CD4-positive, alpha-beta T cell (primary cell): ENCODE measurements around the gene SKAP1. TPM values are rescaled to one million over a fixed set of nuclear protein-coding genes. Genes with fewer than 3 reads are reported as not detected.
"Not testable (repeated sequence)": the region's sequence is repeated elsewhere in the genome, so short reads cannot be mapped to it uniquely, and the experiment has no call there.

Experiments
- ATAC-seq: fragments of 200-7000 bp; cut with Tn5 transposase; one replicate; pipeline ENCODE4 v1.10.0; 2022; ENCODE audit warnings: mild to moderate bottlenecking; ENCODE audit not compliant: poor library complexity
- CTCF ChIA-PET: fragments of 350-600 bp; sonication (Branson Sonifier 250); formaldehyde crosslinking; loops from one replicate; lab custom pipeline; 2021; ENCODE audit warnings: antibody characterized with exemption, inconsistent platforms; lab: Charles Lee
- POLR2A ChIA-PET: fragments of 350-600 bp; sonication (Branson Sonifier 250); formaldehyde crosslinking; loops from one replicate; lab custom pipeline; 2021; ENCODE audit warnings: antibody characterized with exemption, inconsistent platforms; lab: Charles Lee
- DNase-seq, 14 experiments: peaks; one replicate each; pipeline ENCODE4 v3.0.0-alpha.2; 2013 to 2020; ENCODE audit warnings: mixed read lengths in 2 of 14
- H3K27ac ChIP-seq, 2 donors: one replicate each; pipeline versions ENCODE4 v1.5.1 to v1.7.0; 2013; ENCODE audit warnings: low read length in 2 of 2, low read depth in 1 of 2, mild to moderate bottlenecking in 1 of 2
- H3K27me3 ChIP-seq, 2 experiments: 1 replicate in 1 of 2; 2 replicates in 1 of 2; pipeline versions ENCODE4 v1.6.1 to v1.7.0; 2013; ENCODE audit warnings: low read length in 2 of 2, control low read depth in 1 of 2, mild to moderate bottlenecking in 1 of 2, moderate library complexity in 1 of 2; ENCODE audit not compliant: insufficient read depth in 2 of 2, control insufficient read depth in 1 of 2
- H3K36me3 ChIP-seq: one replicate; pipeline ENCODE4 v1.6.1; 2013; ENCODE audit warnings: low read length, control low read depth; ENCODE audit not compliant: insufficient read depth
- H3K4me1 ChIP-seq: one replicate; pipeline ENCODE4 v1.6.1; 2013; ENCODE audit warnings: low read length, control low read depth; ENCODE audit not compliant: insufficient read depth
- H3K4me3 ChIP-seq: one replicate; pipeline ENCODE4 v1.5.1; 2013; ENCODE audit warnings: mild to moderate bottlenecking, low read length, moderate library complexity
- H3K9me3 ChIP-seq, 2 experiments: 1 replicate in 1 of 2; 2 replicates in 1 of 2; pipeline versions ENCODE4 v1.6.1 to v1.7.0; 2013; ENCODE audit warnings: low read length in 2 of 2, mild to moderate bottlenecking in 2 of 2, control low read depth in 1 of 2, moderate library complexity in 1 of 2; ENCODE audit not compliant: control insufficient read depth in 1 of 2, insufficient read depth in 1 of 2
- H3K27ac Mint-ChIP-seq: one replicate; pipeline ENCODE4 v1.8.0; 2020; ENCODE audit warnings: mixed read lengths
- H3K27me3 Mint-ChIP-seq: one replicate; pipeline ENCODE4 v1.8.0; 2021; ENCODE audit warnings: mixed read lengths
- H3K36me3 Mint-ChIP-seq: one replicate; pipeline ENCODE4 v1.8.0; 2021; ENCODE audit warnings: low read depth, mixed read lengths
- H3K4me1 Mint-ChIP-seq: one replicate; pipeline ENCODE4 v1.8.0; 2021; ENCODE audit warnings: low read depth, mixed read lengths
- H3K4me3 Mint-ChIP-seq: one replicate; pipeline ENCODE4 v1.8.0; 2020; ENCODE audit warnings: mild to moderate bottlenecking, mixed read lengths
- H3K9me3 Mint-ChIP-seq: one replicate; pipeline ENCODE4 v1.8.0; 2020; ENCODE audit warnings: mixed read lengths
- intact Hi-C, 2 experiments: fragments of 100-400 bp; cut with DNase I in 1 of 2; cut with micrococcal nuclease in 1 of 2; formaldehyde crosslinking; loops; one replicate each; pipeline versions ENCODE4 v1.15.1 to v1.9.0; 2023 to 2025; cut with DNase I, micrococcal nuclease
- total RNA-seq, 174 experiments: library from RNA in 2 of 174; stranded (reverse) in 2 of 174; gene quantifications; one replicate each; pipeline ENCODE4 v1.2.3 and lab custom pipeline; 2021 to 2026
- TF ChIP-seq, protein P1 (sequence below): fragments of 200-600 bp; IDR thresholded peaks from one replicate; pipeline ENCODE4 v1.8.0; 2022; ENCODE audit warnings: antibody characterized with exemption, mild to moderate bottlenecking

SKAP1 gene
- total RNA-seq, 2 experiments from 2014 or later, result 92.0 to 95.1 TPM

DNA sequence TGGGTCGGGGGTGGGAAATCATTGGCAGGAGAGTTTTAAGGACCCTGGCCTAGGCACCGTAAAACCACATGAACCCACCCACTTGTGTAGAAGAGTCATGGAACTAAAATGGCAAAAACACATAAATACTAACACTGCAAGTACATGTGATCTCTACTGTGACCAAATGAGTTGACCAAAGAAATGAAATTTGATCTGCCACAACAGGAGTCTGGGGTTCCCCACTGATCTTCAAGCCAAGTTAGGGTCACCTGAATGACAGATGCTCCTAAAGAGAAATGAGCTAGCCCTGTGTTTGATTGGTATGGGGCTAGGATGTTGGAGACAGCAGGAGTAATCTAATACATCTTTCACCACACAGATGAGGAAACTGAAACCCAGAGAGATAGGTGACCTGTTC lies 21.5 kb upstream of the SKAP1 start:
- H3K4me1 ChIP-seq, result peaks cover 62% of the 10 kb centered on the region
- Mint-ChIP-seq H3K27me3 (no peaks in the 10 kb centered on the region), H3K36me3 (no peaks in the 10 kb centered on the region), H3K9me3 (no peaks in the 10 kb centered on the region), H3K4me3 (peak overlapping the region; percentile 35), H3K4me1 (peaks cover 84% of the 10 kb centered on the region), H3K27ac (peak overlapping the region; percentile 64)
- no peaks in the 10 kb centered on the region for H3K9me3 ChIP-seq
- no peak for ATAC-seq
- no peak overlapping the region for H3K4me3 ChIP-seq
- TF ChIP-seq, protein P1, sequence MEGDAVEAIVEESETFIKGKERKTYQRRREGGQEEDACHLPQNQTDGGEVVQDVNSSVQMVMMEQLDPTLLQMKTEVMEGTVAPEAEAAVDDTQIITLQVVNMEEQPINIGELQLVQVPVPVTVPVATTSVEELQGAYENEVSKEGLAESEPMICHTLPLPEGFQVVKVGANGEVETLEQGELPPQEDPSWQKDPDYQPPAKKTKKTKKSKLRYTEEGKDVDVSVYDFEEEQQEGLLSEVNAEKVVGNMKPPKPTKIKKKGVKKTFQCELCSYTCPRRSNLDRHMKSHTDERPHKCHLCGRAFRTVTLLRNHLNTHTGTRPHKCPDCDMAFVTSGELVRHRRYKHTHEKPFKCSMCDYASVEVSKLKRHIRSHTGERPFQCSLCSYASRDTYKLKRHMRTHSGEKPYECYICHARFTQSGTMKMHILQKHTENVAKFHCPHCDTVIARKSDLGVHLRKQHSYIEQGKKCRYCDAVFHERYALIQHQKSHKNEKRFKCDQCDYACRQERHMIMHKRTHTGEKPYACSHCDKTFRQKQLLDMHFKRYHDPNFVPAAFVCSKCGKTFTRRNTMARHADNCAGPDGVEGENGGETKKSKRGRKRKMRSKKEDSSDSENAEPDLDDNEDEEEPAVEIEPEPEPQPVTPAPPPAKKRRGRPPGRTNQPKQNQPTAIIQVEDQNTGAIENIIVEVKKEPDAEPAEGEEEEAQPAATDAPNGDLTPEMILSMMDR, result no peak
- H3K27ac ChIP-seq, result no peak overlapping the region
- no peaks in the 10 kb centered on the region for H3K36me3 ChIP-seq
- DNase-seq, result no peak
- ChIA-PET CTCF (interaction anchor here (0.6 kb wide), 2 partner anchors 99 to 185 kb away, joined by 3 to 4 read pairs; no protein-coding TSS in a partner anchor), POLR2A (interaction anchor here (0.6 to 6.6 kb wide), 4 partner anchors 9 to 54 kb away, joined by 3 to 135 read pairs (median 32); partner anchors contain the start of gene SKAP1)
- intact Hi-C loops, result no loop called here
- no peaks in the 10 kb centered on the region for H3K27me3 ChIP-seq

DNA sequence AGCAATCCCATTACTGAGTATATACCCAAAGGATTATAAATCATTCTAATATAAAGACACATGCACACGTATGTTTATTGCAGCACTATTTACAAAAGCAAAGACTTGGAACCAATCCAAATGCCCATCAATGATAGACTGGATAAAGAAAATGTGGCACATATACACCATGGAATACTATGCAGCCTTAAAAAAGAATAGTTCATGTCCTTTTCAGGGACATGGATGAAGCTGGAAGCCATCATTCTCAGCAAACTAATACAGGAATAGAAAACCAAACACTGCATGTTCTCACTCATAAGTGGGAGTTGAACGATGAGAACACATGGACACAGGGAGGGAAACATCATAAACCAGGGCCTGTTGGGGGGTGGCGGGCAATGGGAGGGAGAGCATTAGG lies 19.3 kb upstream of the SKAP1 start:
- DNase-seq, H3K9me3 Mint-ChIP-seq, ATAC-seq, H3K4me3 Mint-ChIP-seq, H3K9me3 ChIP-seq, H3K27me3 Mint-ChIP-seq, H3K36me3 ChIP-seq, H3K27ac Mint-ChIP-seq, H3K27me3 ChIP-seq, intact Hi-C loops, H3K4me3 ChIP-seq, H3K36me3 Mint-ChIP-seq, H3K27ac ChIP-seq: not testable (repeated sequence)
- ChIA-PET CTCF (interaction anchor here (1.2 to 3.5 kb wide), 2 partner anchors 8 kb away, joined by 3 to 15 read pairs; no protein-coding TSS in a partner anchor), POLR2A (interaction anchor here (6.4 kb wide), 1 partner anchor 7 kb away, joined by 135 read pairs; no protein-coding TSS in a partner anchor)
- H3K4me1 ChIP-seq, result peaks cover 62% of the 10 kb centered on the region
- peaks cover 84% of the 10 kb centered on the region for H3K4me1 Mint-ChIP-seq

DNA sequence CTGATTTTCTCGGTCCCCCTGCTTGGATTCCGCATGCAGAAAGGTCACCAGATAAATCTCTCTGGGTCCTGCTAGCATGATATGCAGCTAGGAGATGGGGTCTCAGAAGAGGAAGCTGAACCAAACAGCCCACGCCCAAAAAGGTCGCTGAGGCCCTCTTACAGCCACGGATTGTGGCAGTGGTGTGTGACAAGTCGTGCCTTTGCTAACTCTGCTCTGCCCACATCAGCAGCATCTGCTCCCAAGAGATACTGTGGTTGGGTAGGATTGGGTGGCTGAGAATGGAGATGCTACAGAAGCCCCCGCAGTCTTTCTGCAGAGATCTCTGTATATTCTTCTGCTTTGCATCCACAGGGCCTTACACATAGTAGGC lies 15.2 kb upstream of the SKAP1 start:
- intact Hi-C loops, result no loop called here
- H3K27ac Mint-ChIP-seq, result peak overlapping the region; percentile 37
- DNase-seq (no peak), ATAC-seq (no peak)
- H3K4me1 Mint-ChIP-seq, result peaks cover 84% of the 10 kb centered on the region
- TF ChIP-seq, protein P1, result no peak
- ChIA-PET CTCF (interaction anchor here (0.5 to 1.6 kb wide), 4 partner anchors 8 to 94 kb away, joined by 3 to 7 read pairs (median 3); no protein-coding TSS in a partner anchor), POLR2A (interaction anchor here (0.9 to 8.5 kb wide), 3 partner anchors 7 to 28 kb away, joined by 3 to 135 read pairs (median 8); no protein-coding TSS in a partner anchor)
- Histone ChIP-seq H3K36me3 (no peaks in the 10 kb centered on the region), H3K27me3 (no peaks in the 10 kb centered on the region), H3K4me3 (no peak overlapping the region), H3K27ac (no peak overlapping the region), H3K4me1 (peaks cover 70% of the 10 kb centered on the region), H3K9me3 (no peaks in the 10 kb centered on the region)
- H3K4me3 Mint-ChIP-seq, result no peak overlapping the region
- no peaks in the 10 kb centered on the region for H3K36me3 Mint-ChIP-seq
- H3K9me3 Mint-ChIP-seq, result no peaks in the 10 kb centered on the region
- H3K27me3 Mint-ChIP-seq, result no peaks in the 10 kb centered on the region
